K562 (cell line): ENCODE results near the gene ARHGEF16. TPM values are rescaled to one million over a fixed set of nuclear protein-coding genes. Genes with fewer than 3 reads are reported as not detected.

Experiments
- polyA plus RNA-seq, 8 experiments: library from polyadenylated mRNA; depleted of rRNA in 4 of 8; stranded (reverse) in 5 of 8; unstranded in 3 of 8; fragments of >200 nt; fragmentation: Nextera tagmentation in 2 of 8; fragmentation: Illumina TruSeq in 1 of 8; extraction: Ambion mirVana in 2 of 8; extraction: Trizol in 1 of 8; gene quantifications; 2 replicates each; pipeline versions ENCODE4 v1.2.1 to v1.2.3, GENCODE V29; 2011 to 2014; ENCODE audit warnings: inconsistent platforms in 1 of 8, missing spikeins in 1 of 8
- total RNA-seq, 7 experiments: library from RNA; depleted of rRNA in 6 of 7; stranded (reverse); fragments of >200 nt in 6 of 7; fragmentation: Illumina TruSeq in 2 of 7; extraction: Trizol in 2 of 7; gene quantifications; 2 replicates each; pipeline versions ENCODE4 v1.2.1 to v1.2.3, GENCODE V29; 2011 to 2021; ENCODE audit warnings: low replicate concordance in 1 of 7

Gene ARHGEF16
- total and polyA plus RNA-seq, 9 of the 15 experiments (the other 6 are each of a cell fraction or from before 2014, with no cell fraction given) = 0.15 to 1.2 (median 0.49) TPM; not detected in 2

Other genes with a start within 250 kb of the ARHGEF16 start
- 0.04 and 0.32 TPM in 2 replicates for gene MEGF6, start 156.8 kb downstream of the ARHGEF16 start, total RNA-seq (2014; rRNA removed)
- gene MEGF6, start 156.8 kb downstream of the ARHGEF16 start, total RNA-seq (2014; rRNA removed; fragmentation: Illumina TruSeq; extraction: Trizol) = not detected in 2 replicates
- 0.11 and 0.14 TPM in 2 replicates for gene MEGF6, start 156.8 kb downstream of the ARHGEF16 start, total RNA-seq (2015; rRNA removed; fragmentation: Illumina TruSeq; extraction: Trizol)
- gene MEGF6, start 156.8 kb downstream of the ARHGEF16 start, total RNA-seq (2021) = 0.40 and 1.7 TPM in 2 replicates
- 0.03 and 0.16 TPM in 2 replicates for gene MEGF6, start 156.8 kb downstream of the ARHGEF16 start, polyA plus RNA-seq (2011; rRNA removed)
- 0.04 and 0.24 TPM in 2 replicates for gene MEGF6, start 156.8 kb downstream of the ARHGEF16 start, polyA plus RNA-seq (2014; fragmentation: Illumina TruSeq; extraction: Trizol)
- gene MEGF6, start 156.8 kb downstream of the ARHGEF16 start, polyA plus RNA-seq (2014; fragmentation: Nextera tagmentation; extraction: Ambion mirVana) = not detected
- 0.25 and 0.65 TPM in 2 replicates for gene MEGF6, start 156.8 kb downstream of the ARHGEF16 start, polyA plus RNA-seq (2014; rRNA removed)
- gene TPRG1L, start 170.3 kb downstream of the ARHGEF16 start, total RNA-seq (2014; rRNA removed) = 4.6 and 5.1 TPM in 2 replicates
- gene TPRG1L, start 170.3 kb downstream of the ARHGEF16 start, total RNA-seq (2014; rRNA removed; fragmentation: Illumina TruSeq; extraction: Trizol) = 5.0 and 5.2 TPM in 2 replicates
- gene TPRG1L, start 170.3 kb downstream of the ARHGEF16 start, total RNA-seq (2015; rRNA removed; fragmentation: Illumina TruSeq; extraction: Trizol) = 5.7 and 6.2 TPM in 2 replicates
- 8.4 and 8.9 TPM in 2 replicates for gene TPRG1L, start 170.3 kb downstream of the ARHGEF16 start, total RNA-seq (2021)
- gene TPRG1L, start 170.3 kb downstream of the ARHGEF16 start, polyA plus RNA-seq (2011; rRNA removed) = 9.9 and 11.0 TPM in 2 replicates
- gene TPRG1L, start 170.3 kb downstream of the ARHGEF16 start, polyA plus RNA-seq (2014; fragmentation: Illumina TruSeq; extraction: Trizol) = 9.7 and 10.0 TPM in 2 replicates
- gene TPRG1L, start 170.3 kb downstream of the ARHGEF16 start, polyA plus RNA-seq (2014; fragmentation: Nextera tagmentation; extraction: Ambion mirVana) = 1 to 10 TPM; 1.6 to 1.9 TPM
- gene TPRG1L, start 170.3 kb downstream of the ARHGEF16 start, polyA plus RNA-seq (2014; rRNA removed) = 6.8 and 7.1 TPM in 2 replicates
- 30.1 and 39.3 TPM in 2 replicates for gene WRAP73, start 195.4 kb downstream of the ARHGEF16 start, total RNA-seq (2014; rRNA removed)
- 11.0 and 14.7 TPM in 2 replicates for gene WRAP73, start 195.4 kb downstream of the ARHGEF16 start, total RNA-seq (2014; rRNA removed; fragmentation: Illumina TruSeq; extraction: Trizol)
- gene WRAP73, start 195.4 kb downstream of the ARHGEF16 start, total RNA-seq (2015; rRNA removed; fragmentation: Illumina TruSeq; extraction: Trizol) = 21.3 and 22.1 TPM in 2 replicates
- 30.9 and 34.7 TPM in 2 replicates for gene WRAP73, start 195.4 kb downstream of the ARHGEF16 start, total RNA-seq (2021)
- 47.1 and 54.8 TPM in 2 replicates for gene WRAP73, start 195.4 kb downstream of the ARHGEF16 start, polyA plus RNA-seq (2011; rRNA removed)
- 32.5 and 40.4 TPM in 2 replicates for gene WRAP73, start 195.4 kb downstream of the ARHGEF16 start, polyA plus RNA-seq (2014; fragmentation: Illumina TruSeq; extraction: Trizol)
- gene WRAP73, start 195.4 kb downstream of the ARHGEF16 start, polyA plus RNA-seq (2014; fragmentation: Nextera tagmentation; extraction: Ambion mirVana) = 1 to 10 TPM; 4.3 to 4.7 TPM
- 51.8 and 55.9 TPM in 2 replicates for gene WRAP73, start 195.4 kb downstream of the ARHGEF16 start, polyA plus RNA-seq (2014; rRNA removed)
- gene TP73, start 197.9 kb downstream of the ARHGEF16 start, total RNA-seq (2014; rRNA removed) = 0.49 and 0.50 TPM in 2 replicates
- 0.07 and 0.10 TPM in 2 replicates for gene TP73, start 197.9 kb downstream of the ARHGEF16 start, total RNA-seq (2014; rRNA removed; fragmentation: Illumina TruSeq; extraction: Trizol)
- 0.40 and 0.41 TPM in 2 replicates for gene TP73, start 197.9 kb downstream of the ARHGEF16 start, total RNA-seq (2015; rRNA removed; fragmentation: Illumina TruSeq; extraction: Trizol)
- gene TP73, start 197.9 kb downstream of the ARHGEF16 start, total RNA-seq (2021) = 1.3 and 1.6 TPM in 2 replicates
- gene TP73, start 197.9 kb downstream of the ARHGEF16 start, polyA plus RNA-seq (2011; rRNA removed) = 0.72 and 1.1 TPM in 2 replicates
- gene TP73, start 197.9 kb downstream of the ARHGEF16 start, polyA plus RNA-seq (2014; fragmentation: Illumina TruSeq; extraction: Trizol) = 0.12 and 0.73 TPM in 2 replicates
- not detected for gene TP73, start 197.9 kb downstream of the ARHGEF16 start, polyA plus RNA-seq (2014; fragmentation: Nextera tagmentation; extraction: Ambion mirVana)
- gene TP73, start 197.9 kb downstream of the ARHGEF16 start, polyA plus RNA-seq (2014; rRNA removed) = 0.38 and 1.1 TPM in 2 replicates